Fibroblast of lung (primary cell): ENCODE data around the gene ADCY9. TPM values are rescaled to one million over a fixed set of nuclear protein-coding genes. Genes with fewer than 3 reads are reported as not detected.
A peak's percentile ranks its signal among the peaks of the same experiment; 100 is the strongest.
"Not testable (repeated sequence)": the region's sequence is repeated elsewhere in the genome, so short reads cannot be mapped to it uniquely, and the experiment has no call there.

Experiments used
- DNase-seq, 2 donors: peaks; one replicate each; pipeline versions ENCODE4 v3.0.0 to v3.0.0-alpha.2; 2010; ENCODE audit warnings: low read depth in 2 of 2
- H2AFZ ChIP-seq: 2 replicates; pipeline ENCODE4 v1.5.1; 2012; ENCODE audit warnings: low read length, control low read depth, inconsistent platforms
- H3K27ac ChIP-seq: 2 replicates; pipeline ENCODE4 v1.5.1; 2011; ENCODE audit warnings: low read length, control low read depth; ENCODE audit not compliant: insufficient read depth
- H3K27me3 ChIP-seq: 2 replicates; pipeline ENCODE4 v1.5.1; 2011; ENCODE audit warnings: mild to moderate bottlenecking, low read length; ENCODE audit not compliant: control insufficient read depth, insufficient read depth
- H3K36me3 ChIP-seq: 2 replicates; pipeline ENCODE4 v1.5.1; 2011; ENCODE audit warnings: low read length; ENCODE audit not compliant: control insufficient read depth, insufficient read depth
- H3K4me1 ChIP-seq: 2 replicates; pipeline ENCODE4 v1.5.1; 2011; ENCODE audit warnings: low read length; ENCODE audit not compliant: control insufficient read depth, insufficient read depth; ENCODE audit errors: extremely low read depth
- H3K4me2 ChIP-seq: 2 replicates; pipeline ENCODE4 v1.5.1; 2011; ENCODE audit warnings: low read length, control low read depth; ENCODE audit not compliant: insufficient read depth; ENCODE audit errors: extremely low read depth
- H3K4me3 ChIP-seq, 4 experiments: fragments of 200-600 bp in 1 of 4; sonication (generic) in 1 of 4; replicated peaks in 1 of 4; 2 replicates each; pipeline ENCODE4 v1.5.1; 2011 to 2016; ENCODE audit warnings: low read length in 4 of 4, low read depth in 3 of 4, mild to moderate bottlenecking in 3 of 4, control low read depth in 2 of 4, inconsistent platforms in 1 of 4, mixed read lengths in 1 of 4; ENCODE audit not compliant: insufficient read depth in 1 of 4; ENCODE audit errors: control extremely low read depth in 1 of 4
- H3K79me2 ChIP-seq: 2 replicates; pipeline ENCODE4 v1.5.1; 2012; ENCODE audit warnings: mild to moderate bottlenecking, low read length, inconsistent platforms; ENCODE audit not compliant: control insufficient read depth, insufficient read depth
- H3K9ac ChIP-seq: 2 replicates; pipeline ENCODE4 v1.5.1; 2011; ENCODE audit warnings: mild to moderate bottlenecking, low read length, control low read depth; ENCODE audit not compliant: insufficient read depth
- H3K9me3 ChIP-seq: 2 replicates; pipeline ENCODE4 v1.5.1; 2012; ENCODE audit warnings: low read depth, low read length; ENCODE audit not compliant: control insufficient read depth, insufficient read depth
- H4K20me1 ChIP-seq: 2 replicates; pipeline ENCODE4 v1.5.1; 2011; ENCODE audit warnings: low read length; ENCODE audit not compliant: control insufficient read depth, insufficient read depth; ENCODE audit errors: extremely low read depth
- CTCF ChIP-seq, 2 donors: IDR thresholded peaks in 1 of 2; conservative IDR thresholded peaks in 1 of 2; 1 replicate in 1 of 2; 2 replicates in 1 of 2; pipeline ENCODE4 v1.5.1; 2011 to 2012; ENCODE audit warnings: low read length in 2 of 2, control low read depth in 1 of 2, inconsistent platforms in 1 of 2, low read depth in 1 of 2, mild to moderate bottlenecking in 1 of 2
- EZH2 ChIP-seq: IDR thresholded peaks from 2 replicates; pipeline ENCODE4 v1.5.1; 2012; ENCODE audit warnings: low read length, control low read depth, mild to moderate bottlenecking; ENCODE audit errors: missing control alignments
- polyA plus RNA-seq, 2 donors: library from polyadenylated mRNA; depleted of rRNA in 1 of 2; stranded (reverse) in 1 of 2; unstranded in 1 of 2; fragments of >200 nt; gene quantifications; 2 replicates each; pipeline ENCODE4 v1.2.1, GENCODE V29; 2011 to 2012; ENCODE audit warnings: missing spikeins in 1 of 2
- total RNA-seq: library from RNA; depleted of rRNA; stranded (reverse); fragments of >200 nt; gene quantifications from 2 replicates; pipeline ENCODE4 v1.2.1, GENCODE V29; 2014

Gene ADCY9
- total and polyA plus RNA-seq, 2 donors (not counting 1 experiment from before 2014, with no cell fraction given) = 22.1 to 37.0 TPM

DNA sequence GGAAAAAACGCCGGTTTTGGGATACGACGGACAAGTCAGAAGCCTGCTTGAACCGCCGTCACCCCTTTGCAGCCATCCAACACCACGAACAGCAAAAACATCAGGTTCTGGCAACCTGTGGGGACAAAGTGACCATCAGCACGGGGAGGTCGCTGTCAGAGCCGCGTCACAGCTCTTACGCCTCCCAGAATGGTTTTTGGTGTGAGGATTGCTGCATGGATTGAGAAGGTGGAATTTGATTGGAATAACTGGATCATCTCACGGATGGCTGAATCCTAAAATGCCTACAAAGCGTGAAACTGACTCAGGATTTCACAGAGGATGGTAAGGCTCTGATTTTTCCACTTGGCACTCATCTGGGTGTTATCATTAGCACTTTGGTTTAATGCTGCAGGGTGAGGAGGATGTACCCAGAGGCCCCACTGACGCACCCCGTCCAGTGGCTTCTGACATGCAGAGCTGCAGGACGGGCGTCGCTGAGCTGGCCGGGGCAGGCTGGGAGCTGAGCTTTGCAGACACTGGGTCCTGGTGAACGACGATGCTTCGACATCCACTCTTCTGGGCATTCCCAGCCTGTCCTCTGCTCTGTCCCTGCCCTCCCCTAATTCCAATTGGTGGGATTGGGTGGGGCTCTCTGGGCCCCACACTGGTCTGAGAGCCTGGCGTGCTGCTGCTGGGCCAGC, 162.4 kb downstream of the ADCY9 start:
- no peak overlapping the region for H2AFZ ChIP-seq
- no peak overlapping the region for H3K4me3 ChIP-seq
- TF ChIP-seq CTCF (conservative IDR thresholded peaks at IDR 0.05 in 1 of 2, IDR thresholded peaks at IDR 0.05 in 1 of 2; ENCODE audit: low read depth in 1 of 2, low read length in 2 of 2) = no peak
- no peak for TF ChIP-seq EZH2
- no peak overlapping the region for H3K27ac ChIP-seq
- no peaks in the 10 kb centered on the region for H4K20me1 ChIP-seq
- no peaks in the 10 kb centered on the region for H3K79me2 ChIP-seq
- H3K9me3 ChIP-seq = no peaks in the 10 kb centered on the region
- no peaks in the 10 kb centered on the region for H3K36me3 ChIP-seq
- H3K9ac ChIP-seq = no peak overlapping the region
- peaks cover 25% of the 10 kb centered on the region for H3K4me1 ChIP-seq
- no peaks in the 10 kb centered on the region for H3K27me3 ChIP-seq
- peak in 1 of 2 donors; percentile 52 for DNase-seq
- no peak overlapping the region for H3K4me2 ChIP-seq

DNA sequence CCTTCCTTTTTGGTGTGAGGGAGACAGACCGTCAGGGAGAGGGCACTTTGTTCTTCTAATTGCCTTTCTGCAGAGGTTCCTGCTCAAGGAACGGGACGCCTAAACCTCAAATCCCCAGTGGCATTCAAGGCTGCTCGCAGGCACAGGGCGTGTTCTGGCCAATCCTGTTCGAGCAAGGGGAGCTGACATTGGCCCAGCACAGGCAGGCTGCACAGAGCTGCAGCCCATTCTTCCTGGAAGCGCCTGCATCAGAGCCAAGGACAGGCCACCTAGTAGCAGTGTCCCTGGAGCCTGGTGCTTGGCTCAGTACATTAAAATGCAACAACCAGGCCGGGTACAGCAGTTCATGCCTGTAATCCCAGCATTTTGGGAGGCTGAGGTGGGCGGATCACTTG, 163.5 kb downstream of the ADCY9 start:
- no peak overlapping the region for H3K27ac ChIP-seq
- H3K4me2 ChIP-seq = no peak overlapping the region
- no peaks in the 10 kb centered on the region for H3K27me3 ChIP-seq
- no peaks in the 10 kb centered on the region for H3K79me2 ChIP-seq
- no peak overlapping the region for H2AFZ ChIP-seq
- no peaks in the 10 kb centered on the region for H3K9me3 ChIP-seq
- no peaks in the 10 kb centered on the region for H4K20me1 ChIP-seq
- no peaks in the 10 kb centered on the region for H3K36me3 ChIP-seq
- TF ChIP-seq EZH2 = no peak
- TF ChIP-seq CTCF (conservative IDR thresholded peaks at IDR 0.05 in 1 of 2, IDR thresholded peaks at IDR 0.05 in 1 of 2; ENCODE audit: low read depth in 1 of 2, low read length in 2 of 2) = no peak
- H3K4me3 ChIP-seq = no peak overlapping the region
- H3K4me1 ChIP-seq = peaks cover 26% of the 10 kb centered on the region
- no peak overlapping the region for H3K9ac ChIP-seq
- no peak for DNase-seq

GRCh38 chr16:3951861-3952736, 164.1 kb downstream of the ADCY9 start:
- peak overlapping the region in 1 of 4 experiments; percentile 6 for H3K4me3 ChIP-seq
- peak overlapping the region; percentile 98 for H3K27ac ChIP-seq
- no peaks in the 10 kb centered on the region for H3K27me3 ChIP-seq
- TF ChIP-seq EZH2 (no peak), CTCF (conservative IDR thresholded peaks at IDR 0.05 in 1 of 2, IDR thresholded peaks at IDR 0.05 in 1 of 2; ENCODE audit: low read depth in 1 of 2, low read length in 2 of 2) (no peak)
- H2AFZ ChIP-seq = no peak overlapping the region
- no peaks in the 10 kb centered on the region for H3K36me3 ChIP-seq
- H3K79me2 ChIP-seq = no peaks in the 10 kb centered on the region
- H3K4me1 ChIP-seq = peaks cover 26% of the 10 kb centered on the region
- H4K20me1 ChIP-seq = no peaks in the 10 kb centered on the region
- peak overlapping the region; percentile 75 for H3K4me2 ChIP-seq
- peak; percentile 43 to 64 for DNase-seq
- H3K9me3 ChIP-seq = no peaks in the 10 kb centered on the region
- H3K9ac ChIP-seq = no peak overlapping the region

DNA sequence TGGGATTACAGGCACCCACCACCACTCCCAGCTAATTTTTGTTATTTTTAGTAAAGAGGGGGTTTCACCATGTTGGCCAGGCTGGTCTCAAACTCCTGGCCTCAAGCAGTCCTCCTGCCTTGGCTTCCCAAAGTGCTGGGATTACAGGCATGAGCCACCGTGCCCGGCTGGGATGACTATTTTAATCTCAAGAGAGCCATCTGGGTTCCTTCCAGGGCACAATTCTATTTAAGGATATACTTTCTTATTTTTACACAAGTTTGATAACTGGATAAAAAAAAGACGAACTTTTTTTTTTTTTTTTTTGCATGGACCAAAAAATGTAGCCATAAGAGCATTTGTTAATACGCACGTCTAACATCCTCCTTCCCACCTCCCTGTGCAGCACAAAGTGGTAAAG, 164.9 kb downstream of the ADCY9 start:
- peak overlapping the region in 1 of 4 experiments; percentile 6 for H3K4me3 ChIP-seq
- not testable (repeated sequence) for H3K9ac ChIP-seq, H3K36me3 ChIP-seq, H2AFZ ChIP-seq, H4K20me1 ChIP-seq, H3K27me3 ChIP-seq, DNase-seq, H3K79me2 ChIP-seq, H3K9me3 ChIP-seq
- peak overlapping the region; percentile 98 for H3K27ac ChIP-seq
- peak overlapping the region; percentile 75 for H3K4me2 ChIP-seq
- peaks cover 28% of the 10 kb centered on the region for H3K4me1 ChIP-seq
